ENCODE measurements around the gene CDR2.

The CDR2 gene

GRCh38 chr16:22386976-22387375, 12.6 kb upstream of the CDR2 start:
- Histone ChIP-seq H3K27ac (replicated peaks) (no peak overlapping the region), H3K4me3 (replicated peaks; ENCODE audit: insufficient read depth, low read length) (no peak overlapping the region), H3K27me3 (ENCODE audit: insufficient read depth, poor library complexity, severe bottlenecking) (no peaks in the 10 kb centered on the region)
- no peak for DNase-seq (ENCODE audit: low read depth in 1 of 2, low spot score in 1 of 2)
- TF ChIP-seq POLR2AphosphoS5 (IDR thresholded peaks at IDR 0.05; ENCODE audit: low read depth) (no peak), GABPA (IDR thresholded peaks at IDR 0.05; ENCODE audit: low read depth) (no peak), SPI1 (IDR thresholded peaks at IDR 0.05; ENCODE audit: borderline replicate concordance, low read depth) (no peak), REST (IDR thresholded peaks at IDR 0.05; ENCODE audit: insufficient replicate concordance, low read depth) (no peak)
- TF ChIP-seq, protein P1, sequence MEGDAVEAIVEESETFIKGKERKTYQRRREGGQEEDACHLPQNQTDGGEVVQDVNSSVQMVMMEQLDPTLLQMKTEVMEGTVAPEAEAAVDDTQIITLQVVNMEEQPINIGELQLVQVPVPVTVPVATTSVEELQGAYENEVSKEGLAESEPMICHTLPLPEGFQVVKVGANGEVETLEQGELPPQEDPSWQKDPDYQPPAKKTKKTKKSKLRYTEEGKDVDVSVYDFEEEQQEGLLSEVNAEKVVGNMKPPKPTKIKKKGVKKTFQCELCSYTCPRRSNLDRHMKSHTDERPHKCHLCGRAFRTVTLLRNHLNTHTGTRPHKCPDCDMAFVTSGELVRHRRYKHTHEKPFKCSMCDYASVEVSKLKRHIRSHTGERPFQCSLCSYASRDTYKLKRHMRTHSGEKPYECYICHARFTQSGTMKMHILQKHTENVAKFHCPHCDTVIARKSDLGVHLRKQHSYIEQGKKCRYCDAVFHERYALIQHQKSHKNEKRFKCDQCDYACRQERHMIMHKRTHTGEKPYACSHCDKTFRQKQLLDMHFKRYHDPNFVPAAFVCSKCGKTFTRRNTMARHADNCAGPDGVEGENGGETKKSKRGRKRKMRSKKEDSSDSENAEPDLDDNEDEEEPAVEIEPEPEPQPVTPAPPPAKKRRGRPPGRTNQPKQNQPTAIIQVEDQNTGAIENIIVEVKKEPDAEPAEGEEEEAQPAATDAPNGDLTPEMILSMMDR (IDR thresholded peaks at IDR 0.05; ENCODE audit: insufficient read depth, low read length) = no peak

- no peak for DNase-seq (ENCODE audit: low read depth in 1 of 2, low spot score in 1 of 2)
- TF ChIP-seq, protein P1 (IDR thresholded peaks at IDR 0.05; ENCODE audit: insufficient read depth, low read length) = no peak
- TF ChIP-seq GABPA (IDR thresholded peaks at IDR 0.05; ENCODE audit: low read depth) (no peak), SPI1 (IDR thresholded peaks at IDR 0.05; ENCODE audit: borderline replicate concordance, low read depth) (no peak), POLR2AphosphoS5 (IDR thresholded peaks at IDR 0.05; ENCODE audit: low read depth) (no peak), REST (IDR thresholded peaks at IDR 0.05; ENCODE audit: insufficient replicate concordance, low read depth) (no peak)
- H3K27me3 ChIP-seq (ENCODE audit: insufficient read depth, poor library complexity, severe bottlenecking) = no peaks in the 10 kb centered on the region
These were observed 10.8 kb upstream of the CDR2 start for GRCh38 chr16:22385196-22385595.

DNA sequence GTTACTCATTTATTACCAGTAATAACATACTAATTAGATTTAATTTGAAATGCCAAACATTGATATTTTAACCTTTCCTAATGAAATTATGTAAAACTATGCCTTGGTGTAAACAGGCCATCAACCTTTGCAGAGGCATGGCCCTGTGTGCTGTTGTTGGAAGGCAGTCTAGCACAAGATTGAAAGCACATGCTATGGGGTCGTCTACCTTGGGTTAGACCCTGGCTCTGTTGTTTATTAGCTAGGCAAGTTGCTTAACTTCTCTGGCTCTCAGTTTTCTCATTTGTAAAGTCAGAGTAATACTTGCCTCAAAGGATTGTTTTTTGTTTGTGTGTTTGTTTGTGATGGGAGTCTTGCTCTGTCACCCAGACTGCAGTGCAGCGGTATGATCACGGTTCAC, 9.4 kb upstream of the CDR2 start:
- Histone ChIP-seq H3K4me3 (replicated peaks; ENCODE audit: insufficient read depth, low read length) (no peak overlapping the region), H3K27me3 (ENCODE audit: insufficient read depth, poor library complexity, severe bottlenecking) (no peaks in the 10 kb centered on the region), H3K27ac (replicated peaks) (no peak overlapping the region)
- TF ChIP-seq POLR2AphosphoS5 (IDR thresholded peaks at IDR 0.05; ENCODE audit: low read depth) (no peak), GABPA (IDR thresholded peaks at IDR 0.05; ENCODE audit: low read depth) (no peak)
- TF ChIP-seq, protein P1 (IDR thresholded peaks at IDR 0.05; ENCODE audit: insufficient read depth, low read length) = no peak
- DNase-seq (ENCODE audit: low read depth in 1 of 2, low spot score in 1 of 2) = no peak

More at GRCh38 chr16:22385196-22385595, 10.8 kb upstream of the CDR2 start:
- no peak overlapping the region for H3K4me3 ChIP-seq (replicated peaks; ENCODE audit: insufficient read depth, low read length)
- H3K27ac ChIP-seq (replicated peaks) = no peak overlapping the region

GRCh38 chr16:22381392-22381791, 7.0 kb upstream of the CDR2 start:
- Histone ChIP-seq H3K27me3 (ENCODE audit: insufficient read depth, poor library complexity, severe bottlenecking) (no peaks in the 10 kb centered on the region), H3K27ac (replicated peaks) (no peak overlapping the region), H3K4me3 (replicated peaks; ENCODE audit: insufficient read depth, low read length) (no peak overlapping the region)
- TF ChIP-seq GABPA (IDR thresholded peaks at IDR 0.05; ENCODE audit: low read depth) (no peak), REST (IDR thresholded peaks at IDR 0.05; ENCODE audit: insufficient replicate concordance, low read depth) (no peak), SPI1 (IDR thresholded peaks at IDR 0.05; ENCODE audit: borderline replicate concordance, low read depth) (no peak), POLR2AphosphoS5 (IDR thresholded peaks at IDR 0.05; ENCODE audit: low read depth) (no peak)
- TF ChIP-seq, protein P1 (IDR thresholded peaks at IDR 0.05; ENCODE audit: insufficient read depth, low read length) = no peak
- DNase-seq (ENCODE audit: low read depth in 1 of 2, low spot score in 1 of 2) = no peak
